ENCODE measurements around the gene IFT27. TPM values are rescaled to one million over a fixed set of nuclear protein-coding genes. Genes with fewer than 3 reads are reported as not detected.

The IFT27 gene
- polyA plus RNA-seq, 1 donor from 2014 or later = 111 TPM

GRCh38 chr22:36764641-36765040, 11.3 kb downstream of the IFT27 start:
- H2AFZ ChIP-seq (ENCODE audit: low read depth, low read length) = no peak overlapping the region
- H4K20me1 ChIP-seq (ENCODE audit: insufficient read depth) = no peaks in the 10 kb centered on the region
- H3K79me2 ChIP-seq (replicated peaks; ENCODE audit: insufficient read depth, low read length) = no peaks in the 10 kb centered on the region
- no peak overlapping the region for H3K4me2 ChIP-seq (ENCODE audit: low read length)
- no peak overlapping the region for H3K27ac ChIP-seq (ENCODE audit: low read length)
- H3K4me3 ChIP-seq (ENCODE audit: low read length) = no peak overlapping the region
- no peaks in the 10 kb centered on the region for H3K9me3 ChIP-seq (ENCODE audit: low read length)
- TF ChIP-seq EZH2 (IDR thresholded peaks at IDR 0.05; ENCODE audit: borderline replicate concordance, insufficient read depth, low read length, poor library complexity, severe bottlenecking) (no peak), POLR2AphosphoS5 (IDR thresholded peaks at IDR 0.05) (no peak), CTCF (IDR thresholded peaks at IDR 0.05; ENCODE audit: poor library complexity, severe bottlenecking) (no peak), TAF1 (IDR thresholded peaks at IDR 0.05; ENCODE audit: low read depth) (no peak), SMC3 (conservative IDR thresholded peaks at IDR 0.05; ENCODE audit: poor library complexity) (no peak), REST (IDR thresholded peaks at IDR 0.05; ENCODE audit: borderline replicate concordance) (no peak), EP300 (conservative IDR thresholded peaks at IDR 0.05; ENCODE audit: poor library complexity, severe bottlenecking) (no peak)
- no peaks in the 10 kb centered on the region for H3K27me3 ChIP-seq (ENCODE audit: insufficient read depth, low read depth, low read length)
- H3K9me2 ChIP-seq (ENCODE audit: insufficient read depth, low read length) = no peaks in the 10 kb centered on the region
- H3F3A ChIP-seq (ENCODE audit: insufficient read depth, low read length, poor library complexity, severe bottlenecking) = no peaks in the 10 kb centered on the region
- peaks cover 5% of the 10 kb centered on the region for H3K36me3 ChIP-seq (ENCODE audit: insufficient read depth, low read length)
- no peak overlapping the region for H3K9ac ChIP-seq (ENCODE audit: low read length)

- no peak for TF ChIP-seq TAF1 (IDR thresholded peaks at IDR 0.05; ENCODE audit: low read depth)
- TF ChIP-seq RAD21 (conservative IDR thresholded peaks at IDR 0.05) = no peak
- TF ChIP-seq CTCF (IDR thresholded peaks at IDR 0.05; ENCODE audit: poor library complexity, severe bottlenecking) = no peak
- no peak for TF ChIP-seq EZH2 (IDR thresholded peaks at IDR 0.05; ENCODE audit: borderline replicate concordance, insufficient read depth, low read length, poor library complexity, severe bottlenecking)
- no peak for TF ChIP-seq POLR2AphosphoS5 (IDR thresholded peaks at IDR 0.05)
- no peak for TF ChIP-seq MXI1 (conservative IDR thresholded peaks at IDR 0.05; ENCODE audit: poor library complexity, severe bottlenecking)
- no peak for TF ChIP-seq EP300 (conservative IDR thresholded peaks at IDR 0.05; ENCODE audit: poor library complexity, severe bottlenecking)
- TF ChIP-seq SMC3 (conservative IDR thresholded peaks at IDR 0.05; ENCODE audit: poor library complexity) = no peak
- TF ChIP-seq REST (IDR thresholded peaks at IDR 0.05; ENCODE audit: borderline replicate concordance) = no peak
- no peaks in the 10 kb centered on the region for H3F3A ChIP-seq (ENCODE audit: insufficient read depth, low read length, poor library complexity, severe bottlenecking)
- H3K9me3 ChIP-seq (ENCODE audit: low read length) = no peaks in the 10 kb centered on the region
- H3K79me2 ChIP-seq (replicated peaks; ENCODE audit: insufficient read depth, low read length) = no peaks in the 10 kb centered on the region
- no peaks in the 10 kb centered on the region for H3K9me2 ChIP-seq (ENCODE audit: insufficient read depth, low read length)
- no peak overlapping the region for H3K4me2 ChIP-seq (ENCODE audit: low read length)
- H3K36me3 ChIP-seq (ENCODE audit: insufficient read depth, low read length) = peaks cover 5% of the 10 kb centered on the region
- H3K27ac ChIP-seq (ENCODE audit: low read length) = no peak overlapping the region
- H2AFZ ChIP-seq (ENCODE audit: low read depth, low read length) = no peak overlapping the region
- no peak overlapping the region for H3K4me3 ChIP-seq (ENCODE audit: low read length)
- no peaks in the 10 kb centered on the region for H4K20me1 ChIP-seq (ENCODE audit: insufficient read depth)
- no peak overlapping the region for H3K9ac ChIP-seq (ENCODE audit: low read length)
- H3K27me3 ChIP-seq (ENCODE audit: insufficient read depth, low read depth, low read length) = no peaks in the 10 kb centered on the region
Measured at GRCh38 chr22:36764060-36764459, 11.9 kb downstream of the IFT27 start.
